Measurements from ENCODE around the gene CST9L. TPM values are rescaled to one million over a fixed set of nuclear protein-coding genes. Genes with fewer than 3 reads are reported as not detected.

The CST9L gene
- total and polyA plus RNA-seq, 10 of the 15 experiments (the other 5 are each of a cell fraction or from before 2014, with no cell fraction given), result not detected

- no TSS peak for BruUV-seq (replicated peaks)
- Histone ChIP-seq H3K27ac (ENCODE audit: control insufficient read depth, insufficient read depth) (no peak overlapping the region), H3K9ac (ENCODE audit: control insufficient read depth, insufficient read depth, low read length) (no peak overlapping the region), H2AFZ (ENCODE audit: control insufficient read depth, low read depth, low read length) (no peak overlapping the region), H3K4me1 (ENCODE audit: control insufficient read depth, insufficient read depth, low read length) (no peaks in the 10 kb centered on the region), H3K36me3 (ENCODE audit: control insufficient read depth in 2 of 2, insufficient read depth in 2 of 2, low read length in 1 of 2) (no peaks in the 10 kb centered on the region), H4K20me1 (ENCODE audit: control insufficient read depth, insufficient read depth) (no peaks in the 10 kb centered on the region), H3K4me2 (ENCODE audit: control insufficient read depth, insufficient read depth) (no peak overlapping the region), H3K9me3 (replicated peaks; ENCODE audit: control insufficient read depth, insufficient read depth, low read length) (no peaks in the 10 kb centered on the region), H3K79me2 (ENCODE audit: control insufficient read depth, insufficient read depth, low read length) (no peaks in the 10 kb centered on the region), H3K4me3 (no peak overlapping the region), H3K27me3 (replicated peaks in 1 of 2; ENCODE audit: control insufficient read depth in 2 of 2, insufficient read depth in 2 of 2, low read length in 1 of 2) (peaks cover 0 to 2% of the 10 kb centered on the region in 2 experiments; a peak in 2 of 4 replicates)
- 28% methylated on average over 6 of the region's 6 CpGs for WGBS (ENCODE audit: insufficient coverage, insufficient replicate concordance, low lambda C conversion rate, missing lambda C conversion rate)
- in situ Hi-C loops (cut with MboI), result no loop called here
- POLR2A ChIA-PET, result no interaction called here
- RAD21 ChIA-PET (ENCODE audit: unreplicated experiment), result no interaction called here
- TF ChIP-seq, protein P1, sequence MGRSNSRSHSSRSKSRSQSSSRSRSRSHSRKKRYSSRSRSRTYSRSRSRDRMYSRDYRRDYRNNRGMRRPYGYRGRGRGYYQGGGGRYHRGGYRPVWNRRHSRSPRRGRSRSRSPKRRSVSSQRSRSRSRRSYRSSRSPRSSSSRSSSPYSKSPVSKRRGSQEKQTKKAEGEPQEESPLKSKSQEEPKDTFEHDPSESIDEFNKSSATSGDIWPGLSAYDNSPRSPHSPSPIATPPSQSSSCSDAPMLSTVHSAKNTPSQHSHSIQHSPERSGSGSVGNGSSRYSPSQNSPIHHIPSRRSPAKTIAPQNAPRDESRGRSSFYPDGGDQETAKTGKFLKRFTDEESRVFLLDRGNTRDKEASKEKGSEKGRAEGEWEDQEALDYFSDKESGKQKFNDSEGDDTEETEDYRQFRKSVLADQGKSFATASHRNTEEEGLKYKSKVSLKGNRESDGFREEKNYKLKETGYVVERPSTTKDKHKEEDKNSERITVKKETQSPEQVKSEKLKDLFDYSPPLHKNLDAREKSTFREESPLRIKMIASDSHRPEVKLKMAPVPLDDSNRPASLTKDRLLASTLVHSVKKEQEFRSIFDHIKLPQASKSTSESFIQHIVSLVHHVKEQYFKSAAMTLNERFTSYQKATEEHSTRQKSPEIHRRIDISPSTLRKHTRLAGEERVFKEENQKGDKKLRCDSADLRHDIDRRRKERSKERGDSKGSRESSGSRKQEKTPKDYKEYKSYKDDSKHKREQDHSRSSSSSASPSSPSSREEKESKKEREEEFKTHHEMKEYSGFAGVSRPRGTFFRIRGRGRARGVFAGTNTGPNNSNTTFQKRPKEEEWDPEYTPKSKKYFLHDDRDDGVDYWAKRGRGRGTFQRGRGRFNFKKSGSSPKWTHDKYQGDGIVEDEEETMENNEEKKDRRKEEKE (IDR thresholded peaks at IDR 0.05), result no peak
- no peak for TF ChIP-seq SREBF2 (IDR thresholded peaks at IDR 0.05; ENCODE audit: low read length)
- no peak for TF ChIP-seq SRF (IDR thresholded peaks at IDR 0.05; ENCODE audit: low read depth in 2 of 2, low read length in 2 of 2)
- TF ChIP-seq ZNF384 (IDR thresholded peaks at IDR 0.05; ENCODE audit: borderline replicate concordance, low read depth, low read length), result no peak
- TF ChIP-seq, protein P2, sequence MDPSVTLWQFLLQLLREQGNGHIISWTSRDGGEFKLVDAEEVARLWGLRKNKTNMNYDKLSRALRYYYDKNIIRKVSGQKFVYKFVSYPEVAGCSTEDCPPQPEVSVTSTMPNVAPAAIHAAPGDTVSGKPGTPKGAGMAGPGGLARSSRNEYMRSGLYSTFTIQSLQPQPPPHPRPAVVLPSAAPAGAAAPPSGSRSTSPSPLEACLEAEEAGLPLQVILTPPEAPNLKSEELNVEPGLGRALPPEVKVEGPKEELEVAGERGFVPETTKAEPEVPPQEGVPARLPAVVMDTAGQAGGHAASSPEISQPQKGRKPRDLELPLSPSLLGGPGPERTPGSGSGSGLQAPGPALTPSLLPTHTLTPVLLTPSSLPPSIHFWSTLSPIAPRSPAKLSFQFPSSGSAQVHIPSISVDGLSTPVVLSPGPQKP (IDR thresholded peaks at IDR 0.05; ENCODE audit: low read depth, low read length), result no peak
- TF ChIP-seq CREB1 (IDR thresholded peaks at IDR 0.05; ENCODE audit: low read depth), result no peak
- TF ChIP-seq RAD21 (IDR thresholded peaks at IDR 0.05; ENCODE audit: insufficient read depth, low read depth, low read length), result no peak
- no peak for TF ChIP-seq CTCF (IDR thresholded peaks at IDR 0.05 in 2 of 3, conservative IDR thresholded peaks at IDR 0.05 in 1 of 3; ENCODE audit: control insufficient read depth in 2 of 3, extremely low read depth in 1 of 3, insufficient read depth in 1 of 3, low read depth in 3 of 3, low read length in 3 of 3)
- no peak for TF ChIP-seq SPI1 (IDR thresholded peaks at IDR 0.05; ENCODE audit: borderline replicate concordance, insufficient read depth, low read depth, low read length)
- TF ChIP-seq USF1 (IDR thresholded peaks at IDR 0.05; ENCODE audit: borderline replicate concordance, extremely low read length, insufficient read depth, low read depth, low read length), result no peak
- no peak for TF ChIP-seq NFYB (IDR thresholded peaks at IDR 0.05; ENCODE audit: insufficient read depth, low read depth, low read length)
- no peak for TF ChIP-seq CHD4 (IDR thresholded peaks at IDR 0.05)
- TF ChIP-seq BMI1 (IDR thresholded peaks at IDR 0.05; ENCODE audit: borderline replicate concordance), result no peak
- no peak for FAIRE-seq
- intact Hi-C loops (cut with micrococcal nuclease; ENCODE audit: unreplicated experiment), result no loop called here
- SMC1A ChIA-PET (ENCODE audit: uncharacterized antibody, unreplicated experiment), result no interaction called here
- CTCF ChIA-PET, result no interaction called here
- no peak for ATAC-seq
- no peak for DNase-seq (ENCODE audit: low read depth, low spot score)
Observed at GRCh38 chr20:23544133-23544532, 24.2 kb downstream of the CST9L start.
